HTERT RPE-1 (cell line): ENCODE results near the gene PRKCD.

Source experiments
- in situ Hi-C: fragments of 300-500 bp; cut with MboI; formaldehyde crosslinking; loops from 4 replicates; pipeline ENCODE4 v1.14.3; 2020; ENCODE audit warnings: low sequenced_read_pairs

Gene PRKCD

DNA sequence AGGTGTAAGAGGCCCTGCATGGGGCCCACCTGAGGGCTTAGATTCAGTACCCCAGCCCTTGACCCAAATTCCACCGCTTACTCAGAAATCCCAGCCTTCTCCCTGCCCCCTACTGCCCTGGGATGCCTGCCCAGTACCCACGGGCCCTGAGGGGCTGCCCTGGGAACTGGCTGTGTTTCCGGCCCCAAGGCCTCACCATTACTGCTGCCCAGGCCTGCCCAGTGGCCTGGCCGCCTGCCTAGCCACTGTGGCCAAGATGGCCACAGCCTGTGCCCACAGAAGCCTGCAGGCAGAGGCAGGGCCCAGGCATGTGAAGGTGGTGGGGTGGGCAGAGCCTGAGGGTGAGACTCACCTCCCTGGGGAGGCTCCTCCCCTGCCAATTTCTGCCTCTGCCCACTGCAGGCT is 6.1 kb upstream of the PRKCD start:
- in situ Hi-C loops: no loop called here

GRCh38 chr3:53155760-53156159 is 5.2 kb upstream of the PRKCD start:
- in situ Hi-C loops: no loop called here

DNA sequence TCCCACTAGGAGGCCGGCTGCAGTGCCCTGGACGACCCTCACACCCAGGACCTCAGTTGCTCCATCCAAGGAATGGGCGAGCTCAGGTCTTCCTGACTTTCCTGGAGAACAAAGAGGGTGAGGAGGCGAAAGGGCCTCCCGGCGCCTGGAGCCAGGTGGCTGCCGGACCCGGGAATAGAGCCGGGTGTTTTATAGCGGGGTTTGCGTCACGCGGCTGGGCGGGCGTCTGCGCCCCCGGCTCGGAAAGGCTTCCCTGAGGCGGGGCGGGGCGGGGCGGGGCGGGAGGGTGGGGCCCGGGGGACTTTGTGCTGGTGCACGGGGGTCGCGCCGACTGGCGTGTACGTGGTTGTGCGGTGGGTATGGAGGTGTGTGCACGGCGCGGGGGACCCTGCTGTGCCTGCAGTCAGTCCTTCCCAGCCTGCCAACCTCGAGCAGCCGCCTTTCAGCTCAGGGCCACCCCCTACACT is 4.6 kb upstream of the PRKCD start:
- in situ Hi-C loops: no loop called here

GRCh38 chr3:53157974-53158580 is 2.9 kb upstream of the PRKCD start:
- in situ Hi-C loops: no loop called here

DNA sequence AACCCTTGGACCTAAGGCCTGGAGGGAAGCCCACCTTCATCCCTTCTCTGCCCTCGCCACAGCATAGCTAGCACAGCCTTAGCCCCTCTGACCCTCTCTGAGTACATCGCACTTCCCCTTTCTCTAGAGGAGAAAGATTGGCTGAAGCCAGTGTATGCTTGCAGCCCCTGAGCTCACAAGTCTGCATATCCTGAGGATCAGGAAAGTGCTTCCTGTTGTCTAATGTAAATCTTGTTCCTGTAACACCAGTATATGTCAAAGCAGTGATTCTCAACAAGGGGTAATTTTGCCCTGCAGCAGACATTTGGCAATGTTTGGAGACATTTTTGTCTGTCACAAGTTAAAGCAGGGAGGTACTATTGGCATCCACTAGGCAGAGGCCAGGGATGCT is 2.2 kb upstream of the PRKCD start:
- in situ Hi-C loops: no loop called here

- in situ Hi-C loops: no loop called here
Measured at GRCh38 chr3:53159156-53160060, 1.6 kb upstream of the PRKCD start.

DNA sequence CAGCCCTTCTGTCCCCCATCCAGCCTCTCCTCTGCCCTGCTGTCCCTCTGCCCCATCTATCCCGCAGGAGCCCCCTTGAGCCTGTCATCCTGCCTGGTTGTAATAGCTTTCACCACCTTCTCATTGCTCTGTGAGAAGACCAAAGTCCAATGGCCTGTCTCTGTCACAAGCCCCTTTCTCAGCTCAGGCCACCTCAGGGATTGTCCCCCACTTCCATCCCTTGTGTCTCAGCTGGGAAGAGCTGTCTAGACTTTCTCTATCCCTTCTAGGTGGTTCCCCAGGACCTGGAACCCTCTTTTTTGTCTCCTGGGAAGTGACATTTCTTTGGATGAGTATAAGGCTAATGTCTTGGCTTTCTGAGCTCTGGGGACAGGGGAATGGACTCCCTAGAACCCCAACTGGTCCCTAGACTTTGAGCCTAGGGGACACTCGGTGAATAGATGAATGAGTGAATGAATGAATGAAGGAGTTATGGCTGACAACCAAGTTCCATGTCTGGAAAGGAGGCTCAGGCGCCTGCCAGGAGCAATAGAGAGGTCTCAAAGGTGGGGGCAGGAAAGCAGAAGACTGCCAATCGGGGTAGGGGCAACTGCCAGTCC is 849 bp upstream of the PRKCD start:
- in situ Hi-C loops: no loop called here

- in situ Hi-C loops: no loop called here
Measured at GRCh38 chr3:53161450-53161819, 426 bp downstream of the PRKCD start.

DNA sequence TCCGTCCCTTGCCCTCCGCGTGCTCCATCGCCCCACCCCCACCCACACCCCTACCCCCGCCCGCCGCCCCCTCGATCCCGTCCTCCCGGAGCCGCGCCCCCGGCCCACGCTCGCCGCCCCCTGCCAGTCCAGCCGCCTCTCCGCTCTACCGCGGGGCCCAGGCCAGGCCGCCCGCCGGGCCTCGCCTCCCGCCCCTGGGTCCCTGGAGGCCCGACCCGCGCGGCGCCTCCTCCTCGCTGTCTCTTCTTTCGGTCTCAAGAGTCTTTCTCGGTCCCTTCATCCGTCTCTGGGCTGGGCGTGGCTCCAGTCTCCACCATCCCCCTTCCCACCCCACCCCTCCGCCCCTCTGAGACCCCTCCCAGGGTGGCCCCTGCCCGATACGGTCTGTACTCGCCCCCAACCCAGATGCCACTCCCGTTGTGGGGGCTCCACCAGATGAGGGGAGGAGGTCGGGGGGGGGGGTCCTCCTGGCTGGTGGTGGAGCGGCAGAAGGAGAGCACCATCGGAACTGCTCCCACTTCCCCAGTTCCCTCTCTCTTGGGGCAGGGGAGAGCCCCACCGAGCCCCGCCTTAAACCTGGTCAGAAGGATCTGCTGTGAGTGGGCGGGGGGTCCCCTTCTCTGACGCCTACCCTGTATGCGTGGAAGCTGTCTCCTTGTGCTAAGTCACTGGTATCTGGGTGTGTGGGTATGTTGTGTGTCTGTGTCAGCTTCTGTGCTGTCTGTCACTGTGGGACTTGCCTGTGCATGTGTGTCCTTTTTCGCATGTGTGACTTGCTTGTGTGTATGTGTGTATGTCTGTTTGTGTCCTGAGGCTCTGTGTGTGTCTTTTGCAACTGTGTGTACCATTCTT is 1.0 kb downstream of the PRKCD start:
- in situ Hi-C loops: no loop called here

DNA sequence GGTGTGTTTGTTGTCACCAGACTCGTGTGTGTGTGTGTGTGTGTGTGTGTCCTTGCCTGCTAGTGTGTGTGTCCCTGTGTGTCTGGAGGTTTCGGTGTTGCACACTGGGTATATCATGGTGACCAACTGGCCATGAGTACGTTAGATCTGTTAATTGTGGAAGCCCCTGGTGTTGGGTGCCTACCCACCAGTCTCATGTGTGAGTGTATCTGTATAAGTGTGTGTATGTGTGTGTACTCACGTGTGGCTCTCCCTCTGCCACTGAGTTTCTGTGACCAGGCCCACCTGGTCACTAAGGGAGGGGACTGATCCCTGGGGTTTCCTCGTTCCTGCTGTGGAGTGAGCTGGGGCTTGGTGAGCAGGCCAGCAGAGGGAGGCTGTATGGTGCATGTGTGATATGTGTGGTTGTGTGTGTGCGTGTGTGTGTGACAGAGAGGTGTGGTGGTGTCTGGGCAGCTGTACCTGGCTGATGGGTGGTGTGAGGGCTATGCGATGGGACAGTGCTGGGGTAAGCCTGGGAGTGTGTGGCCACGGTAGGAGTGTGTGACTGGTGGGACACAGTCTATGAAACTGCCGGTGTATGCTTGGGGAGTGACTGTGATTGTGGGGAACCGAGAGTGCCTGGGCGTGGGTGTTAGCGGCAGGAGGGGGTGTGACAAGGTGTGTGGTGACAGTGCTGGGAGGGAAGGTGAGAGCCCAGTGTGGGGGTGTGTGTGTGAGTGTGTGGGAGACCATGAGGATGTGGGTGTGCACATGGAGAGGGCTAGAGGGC is 1.8 kb downstream of the PRKCD start:
- in situ Hi-C loops: no loop called here

GRCh38 chr3:53163444-53164387 is 2.7 kb downstream of the PRKCD start:
- in situ Hi-C loops: no loop called here

DNA sequence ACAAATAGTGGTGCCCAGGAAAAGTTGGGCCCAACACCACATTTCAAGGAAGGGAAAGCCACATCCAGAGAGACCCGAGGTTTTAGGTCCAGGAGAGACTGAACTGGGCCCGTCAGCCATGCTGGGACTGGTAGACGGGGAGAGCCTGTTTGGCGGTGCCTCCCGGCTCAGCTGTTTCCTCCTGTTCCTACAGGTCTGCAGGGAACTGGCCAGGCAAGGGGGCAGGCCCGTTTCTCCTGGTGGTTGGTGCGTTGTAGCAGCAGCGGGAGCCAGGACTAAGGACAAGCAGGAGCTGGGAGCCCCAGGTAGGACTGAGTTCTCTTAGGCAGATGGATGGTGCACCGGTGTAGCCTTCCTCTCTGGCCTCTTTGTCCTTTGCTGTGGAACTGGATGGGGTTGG is 3.9 kb downstream of the PRKCD start:
- in situ Hi-C loops: no loop called here

DNA sequence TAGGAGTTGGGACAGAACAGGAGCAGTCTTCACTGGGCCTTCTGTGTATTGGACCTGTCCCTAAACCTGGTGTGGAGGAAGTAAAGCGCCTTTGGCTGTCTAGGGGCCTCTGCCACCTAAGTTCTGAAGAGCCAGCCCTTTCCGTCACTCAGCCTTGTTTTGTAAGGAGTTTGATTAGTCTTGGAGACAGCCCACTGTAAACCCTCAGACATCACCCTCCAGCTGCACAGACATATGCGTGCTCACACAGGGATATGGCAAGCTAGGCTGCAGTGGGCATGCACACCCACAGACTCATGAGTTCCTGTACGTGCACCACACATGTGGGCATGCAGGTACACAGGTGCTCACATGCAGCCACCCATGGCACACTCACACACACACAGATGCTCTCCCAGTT is 5.2 kb downstream of the PRKCD start:
- in situ Hi-C loops: no loop called here

DNA sequence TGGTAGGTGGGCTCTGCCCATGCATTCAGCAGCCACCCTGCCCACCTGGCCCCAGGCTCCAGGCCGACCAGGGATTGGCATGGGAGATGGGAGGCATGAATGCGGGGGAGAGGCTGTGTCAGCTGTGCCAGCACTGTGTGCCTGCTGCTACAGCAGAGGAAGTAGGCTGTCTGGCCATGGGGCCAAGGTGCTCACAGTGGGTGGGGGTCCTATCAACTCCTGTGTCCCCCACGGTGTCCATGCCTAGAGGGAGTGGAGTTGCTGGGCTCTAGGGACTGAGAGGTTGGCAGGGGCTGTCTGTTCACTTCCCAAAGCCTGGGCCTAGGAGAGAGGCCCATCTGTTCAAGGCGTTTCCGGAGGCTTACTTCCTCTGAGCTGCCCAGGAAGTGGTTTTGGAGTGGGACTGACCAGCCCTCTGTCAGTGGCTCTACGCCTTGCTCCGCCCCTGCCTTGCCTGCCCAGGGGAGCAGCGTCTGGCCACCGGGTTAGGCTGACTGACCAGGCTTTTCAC is 5.8 kb downstream of the PRKCD start:
- in situ Hi-C loops: no loop called here

GRCh38 chr3:53167418-53168174 is 6.6 kb downstream of the PRKCD start:
- in situ Hi-C loops: no loop called here

GRCh38 chr3:53168175-53168923 is 7.3 kb downstream of the PRKCD start:
- in situ Hi-C loops: no loop called here

GRCh38 chr3:53169045-53169831 is 8.2 kb downstream of the PRKCD start:
- in situ Hi-C loops: no loop called here
